SK-N-SH (cell line): ENCODE results near the gene HAUS6. TPM values are rescaled to one million over a fixed set of nuclear protein-coding genes. Genes with fewer than 3 reads are reported as not detected.
A peak's percentile ranks its signal among the peaks of the same experiment; 100 is the strongest.
"Not testable (repeated sequence)": the region's sequence is repeated elsewhere in the genome, so short reads cannot be mapped to it uniquely, and the experiment has no call there.

Source experiments
- CTCF ChIA-PET: fragments of 300-600, 350-600 bp; formaldehyde crosslinking; extraction: SDS; loops from one replicate; lab custom pipeline; 2021; lab: Yijun Ruan, JAX
- POLR2A ChIA-PET: fragments of 350-600 bp; sonication (Branson Sonifier 250); formaldehyde crosslinking; extraction: SDS; loops from one replicate; lab custom pipeline; 2020; ENCODE audit warnings: antibody characterized with exemption, inconsistent platforms; lab: Yijun Ruan, JAX
- DNase-seq: peaks from one replicate; pipeline ENCODE4 v3.0.0; 2012
- H2AFZ ChIP-seq: fragments of 200-600 bp; sonication (generic); 2 replicates; pipeline ENCODE4 v1.8.1; 2016; ENCODE audit warnings: antibody characterized with exemption, mild to moderate bottlenecking, low read depth
- H3F3A ChIP-seq: fragments of 200-600 bp; sonication (generic); replicated peaks from 2 replicates; pipeline ENCODE3; 2016; ENCODE audit warnings: antibody characterized with exemption, mild to moderate bottlenecking; ENCODE audit not compliant: insufficient read depth
- H3K27ac ChIP-seq, 2 experiments: fragments of 200-500 bp in 1 of 2; fragments of 200-600 bp in 1 of 2; sonication (Bioruptor generic) in 1 of 2; sonication (generic), shearing (Covaris generic) in 1 of 2; 2 replicates each; pipeline versions ENCODE4 v1.5.1 to v1.6.1; 2014 to 2016; ENCODE audit warnings: low read depth in 2 of 2, inconsistent platforms in 1 of 2, low read length in 1 of 2, mild to moderate bottlenecking in 1 of 2, mixed read lengths in 1 of 2
- H3K27me3 ChIP-seq: fragments of 200-600 bp; sonication (generic), shearing (Covaris generic); 2 replicates; pipeline ENCODE4 v1.6.1; 2016; ENCODE audit warnings: mixed run types; ENCODE audit not compliant: insufficient read depth
- H3K36me3 ChIP-seq, 2 experiments: fragments of 200-500 bp in 1 of 2; fragments of 200-600 bp in 1 of 2; sonication (Bioruptor generic) in 1 of 2; sonication (generic) in 1 of 2; replicated peaks in 1 of 2; 2 replicates each; pipeline versions ENCODE3 to v1.5.1; 2014 to 2016; ENCODE audit warnings: low read length in 1 of 2, mild to moderate bottlenecking in 1 of 2; ENCODE audit not compliant: insufficient read depth in 2 of 2, control insufficient read depth in 1 of 2
- H3K4me1 ChIP-seq, 2 experiments: fragments of 200-500 bp in 1 of 2; fragments of 200-600 bp in 1 of 2; sonication (Bioruptor generic) in 1 of 2; sonication (generic), shearing (Covaris generic) in 1 of 2; 2 replicates each; pipeline versions ENCODE4 v1.5.1 to v1.6.1; 2014 to 2016; ENCODE audit warnings: low read depth in 1 of 2, low read length in 1 of 2, mixed run types in 1 of 2; ENCODE audit not compliant: insufficient read depth in 2 of 2, control insufficient read depth in 1 of 2
- H3K4me2 ChIP-seq: fragments of 200-600 bp; sonication (generic), shearing (Covaris generic); 2 replicates; pipeline ENCODE4 v1.6.1; 2017; ENCODE audit warnings: mixed run types
- H3K4me3 ChIP-seq, 2 experiments: fragments of 200-500 bp in 1 of 2; fragments of 200-600 bp in 1 of 2; sonication (Bioruptor generic) in 1 of 2; sonication (generic), shearing (Covaris generic) in 1 of 2; 2 replicates each; pipeline versions ENCODE4 v1.5.1 to v1.8.1; 2014 to 2016; ENCODE audit warnings: low read depth in 2 of 2, inconsistent platforms in 1 of 2, low read length in 1 of 2, mild to moderate bottlenecking in 1 of 2, mixed read lengths in 1 of 2, moderate library complexity in 1 of 2
- H3K79me2 ChIP-seq: fragments of 200-600 bp; sonication (generic); 2 replicates; pipeline ENCODE4 v1.8.1; 2017; ENCODE audit warnings: mild to moderate bottlenecking; ENCODE audit not compliant: insufficient read depth
- H3K9ac ChIP-seq: fragments of 200-600 bp; sonication (generic); 2 replicates; pipeline ENCODE4 v1.6.1; 2017; ENCODE audit warnings: mixed run types
- H3K9me2 ChIP-seq: fragments of 200-600 bp; sonication (generic); 2 replicates; pipeline ENCODE4 v1.6.1; 2017; ENCODE audit warnings: mixed run types
- H3K9me3 ChIP-seq: fragments of 200-600 bp; sonication (generic); 2 replicates; pipeline ENCODE4 v1.6.1; 2017; ENCODE audit warnings: mixed run types, mild to moderate bottlenecking, moderate library complexity
- H4K20me1 ChIP-seq: fragments of 200-600 bp; sonication (generic); 2 replicates; pipeline ENCODE4 v1.6.1; 2017; ENCODE audit warnings: mild to moderate bottlenecking, mixed run types; ENCODE audit not compliant: insufficient read depth
- CHD2 ChIP-seq: fragments of 150-350 bp; IDR thresholded peaks from 2 replicates; pipeline ENCODE4 v1.6.1; 2018; ENCODE audit warnings: low read length; ENCODE audit not compliant: partially characterized antibody
- ELF1 ChIP-seq: IDR thresholded peaks from 2 replicates; pipeline ENCODE4 v1.4.0; 2012
- FOSL2 ChIP-seq: IDR thresholded peaks from 2 replicates; pipeline ENCODE4 v1.4.0; 2012; ENCODE audit warnings: low read depth, mild to moderate bottlenecking, moderate library complexity, borderline replicate concordance
- FOXM1 ChIP-seq: IDR thresholded peaks from 2 replicates; pipeline ENCODE4 v1.4.0; 2012; ENCODE audit warnings: low read depth, mild to moderate bottlenecking
- GABPA ChIP-seq: IDR thresholded peaks from 2 replicates; pipeline ENCODE4 v1.4.0; 2012; ENCODE audit warnings: low read depth, mild to moderate bottlenecking
- MXI1 ChIP-seq: IDR thresholded peaks from 2 replicates; pipeline ENCODE4 v1.6.1; 2012; ENCODE audit warnings: mild to moderate bottlenecking, low read depth, low read length, improper control_type of control experiment
- NRF1 ChIP-seq: IDR thresholded peaks from 2 replicates; pipeline ENCODE4 v1.6.1; 2012; ENCODE audit warnings: low read depth, mild to moderate bottlenecking, low read length
- POLR2AphosphoS5 ChIP-seq: IDR thresholded peaks from 2 replicates; pipeline ENCODE4 v1.6.1; 2012; ENCODE audit warnings: low read depth, low read length
- RAD21 ChIP-seq: IDR thresholded peaks from 2 replicates; pipeline ENCODE4 v1.6.1; 2012; ENCODE audit warnings: mild to moderate bottlenecking, low read length
- RFX5 ChIP-seq: IDR thresholded peaks from 2 replicates; pipeline ENCODE4 v1.6.1; 2012; ENCODE audit warnings: mild to moderate bottlenecking, improper control_type of control experiment, low read length
- RXRA ChIP-seq: IDR thresholded peaks from 2 replicates; pipeline ENCODE4 v1.4.0; 2012; ENCODE audit warnings: low read depth, mild to moderate bottlenecking, borderline replicate concordance
- SIN3A ChIP-seq: IDR thresholded peaks from 2 replicates; pipeline ENCODE4 v1.6.1; 2012; ENCODE audit warnings: low read depth, mild to moderate bottlenecking, low read length, moderate library complexity, borderline replicate concordance
- SMC3 ChIP-seq: IDR thresholded peaks from 2 replicates; pipeline ENCODE4 v1.6.1; 2012; ENCODE audit warnings: low read depth, low read length, improper control_type of control experiment
- TAF1 ChIP-seq: IDR thresholded peaks from 2 replicates; pipeline ENCODE4 v1.6.1; 2012; ENCODE audit warnings: low read depth, mild to moderate bottlenecking, low read length, moderate library complexity, borderline replicate concordance
- TCF12 ChIP-seq: IDR thresholded peaks from 2 replicates; pipeline ENCODE4 v1.4.0; 2012
- WGBS: methylation state at CpG from one replicate; pipeline ENCODE4 v1.1.6; 2017; ENCODE audit warnings: low lambda C conversion rate; 5-methylcytosine and 5-hydroxymethylcytosine counted together
- polyA plus RNA-seq, 3 experiments: library from polyadenylated mRNA; depleted of rRNA; stranded (reverse); fragments of >200 nt; gene quantifications; 2 replicates each; pipeline ENCODE4 v1.2.3, GENCODE V29; 2012

Gene HAUS6
- polyA plus RNA-seq (2012; rRNA removed), result 4.7 and 6.1 TPM in 2 replicates
- polyA plus RNA-seq (2012; cell fraction: cytosol; rRNA removed), result 7.3 and 8.2 TPM in 2 replicates
- polyA plus RNA-seq (2012; cell fraction: nucleus; rRNA removed), result 4.8 and 8.5 TPM in 2 replicates

GRCh38 chr9:19102631-19103345 is at the start of gene HAUS6:
Gene HAUS6 (minus strand): TSS chr9:19102904. CDS start chr9:19102651, 253 bp downstream.
- Histone ChIP-seq H3K79me2 (peaks cover 49% of the 10 kb centered on the region), H3K9me3 (no peaks in the 10 kb centered on the region), H3K4me3 (peak within 1 kb of the TSS; percentile 65 to 83), H2AFZ (peak within 1 kb of the TSS; percentile 100), H3K9me2 (no peaks in the 10 kb centered on the region), H4K20me1 (no peaks in the 10 kb centered on the region), H3K4me2 (peak within 1 kb of the TSS; percentile 87), H3K27me3 (no peaks in the 10 kb centered on the region), H3K9ac (peak within 1 kb of the TSS; percentile 84), H3K27ac (peak within 1 kb of the TSS; percentile 62 to 71), H3F3A (peaks cover 9% of the 10 kb centered on the region), H3K36me3 (peaks cover 0 to 8% of the 10 kb centered on the region in 2 experiments), H3K4me1 (peaks cover 0 to 3% of the 10 kb centered on the region in 2 experiments; a peak in 1 of 4 replicates)
- peak; percentile 91 for DNase-seq
- POLR2A ChIA-PET, result no interaction called here
- CTCF ChIA-PET, result no interaction called here
- TF ChIP-seq RXRA, result no peak
- TF ChIP-seq TCF12, result no peak
- peak; percentile 70; the same call in 1 of the 2 replicates for TF ChIP-seq TAF1
- peak; percentile 70; the same call in 1 of the 2 replicates for TF ChIP-seq SIN3A
- TF ChIP-seq RFX5, result no peak
- TF ChIP-seq CHD2, result peak; percentile 81
- TF ChIP-seq RAD21, result no peak
- no peak for TF ChIP-seq SMC3
- no peak for TF ChIP-seq FOSL2
- no peak for TF ChIP-seq FOXM1
- TF ChIP-seq GABPA, result peak; percentile 93
- peak; percentile 77 for TF ChIP-seq ELF1
- TF ChIP-seq NRF1, result peak; percentile 74
- peak; percentile 81 for TF ChIP-seq POLR2AphosphoS5
- TF ChIP-seq MXI1, result peak; percentile 54; the same call in 1 of the 2 replicates
- 16% methylated on average over 27 of the region's 46 CpGs for WGBS

- H3K27ac ChIP-seq, H3F3A ChIP-seq, H3K9ac ChIP-seq, H3K9me2 ChIP-seq, H2AFZ ChIP-seq, H3K9me3 ChIP-seq, H3K36me3 ChIP-seq, H3K27me3 ChIP-seq, POLR2A ChIA-PET, H3K79me2 ChIP-seq, H4K20me1 ChIP-seq, H3K4me2 ChIP-seq, DNase-seq, H3K4me3 ChIP-seq, H3K4me1 ChIP-seq: not testable (repeated sequence)
- WGBS, result 68% methylated on average over 2 of the region's 2 CpGs
- CTCF ChIA-PET, result interaction anchor here (1.0 kb wide), 1 partner anchor 104 kb away, joined by 3 read pairs; no protein-coding TSS in a partner anchor
Observed at GRCh38 chr9:19152160-19152498, 49.4 kb upstream of the HAUS6 start.
